Measurements from ENCODE around the gene STRADB.
"Not testable (repeated sequence)": the region's sequence is repeated elsewhere in the genome, so short reads cannot be mapped to it uniquely, and the experiment has no call there.

Gene STRADB

DNA sequence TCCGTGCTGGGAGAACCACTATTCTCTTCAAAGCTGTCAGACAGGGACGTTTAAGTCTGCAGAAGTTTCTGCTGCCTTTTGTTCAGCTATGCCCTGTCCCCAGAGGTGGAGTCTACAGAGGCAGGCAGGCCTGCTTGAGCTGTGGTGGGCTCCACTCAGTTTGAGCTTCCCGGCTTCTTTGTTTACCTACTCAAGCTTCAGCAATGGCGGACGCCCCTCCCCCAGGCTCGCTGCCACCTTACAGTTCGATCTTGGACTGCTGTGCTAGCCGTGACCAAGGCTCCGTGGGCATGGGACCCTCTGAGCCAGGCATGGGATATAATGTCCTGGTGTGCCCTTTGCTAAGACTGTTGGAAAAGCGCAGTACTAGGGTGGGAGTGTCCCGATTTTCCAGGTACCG is 21.2 kb upstream of the STRADB start:
- in situ Hi-C loops (cut with MboI; ENCODE audit: low sequenced_read_pairs): not testable (repeated sequence)

DNA sequence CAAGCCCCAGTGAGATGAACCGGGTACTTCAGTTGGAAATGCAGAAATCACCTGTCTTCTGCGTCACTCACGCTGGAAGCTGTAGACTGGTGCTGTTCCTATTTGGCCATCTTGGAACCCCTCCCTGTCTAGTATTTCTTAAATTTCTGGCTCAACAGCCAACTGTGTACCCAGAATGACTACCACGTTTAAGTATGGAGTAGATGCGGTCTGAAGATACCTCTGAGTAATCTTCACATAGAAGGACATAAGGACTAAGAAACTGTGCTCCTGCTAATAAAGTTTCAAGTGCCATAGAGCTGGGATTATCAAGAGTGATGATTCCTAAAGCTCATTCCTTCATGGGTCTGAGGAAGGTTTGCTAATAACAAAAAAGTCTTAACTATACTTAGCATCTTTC is 20.7 kb upstream of the STRADB start:
- in situ Hi-C loops (cut with MboI; ENCODE audit: low sequenced_read_pairs): no loop called here

- in situ Hi-C loops (cut with MboI; ENCODE audit: low sequenced_read_pairs): no loop called here
Observed at GRCh38 chr2:201432038-201432620, 19.4 kb upstream of the STRADB start.

DNA sequence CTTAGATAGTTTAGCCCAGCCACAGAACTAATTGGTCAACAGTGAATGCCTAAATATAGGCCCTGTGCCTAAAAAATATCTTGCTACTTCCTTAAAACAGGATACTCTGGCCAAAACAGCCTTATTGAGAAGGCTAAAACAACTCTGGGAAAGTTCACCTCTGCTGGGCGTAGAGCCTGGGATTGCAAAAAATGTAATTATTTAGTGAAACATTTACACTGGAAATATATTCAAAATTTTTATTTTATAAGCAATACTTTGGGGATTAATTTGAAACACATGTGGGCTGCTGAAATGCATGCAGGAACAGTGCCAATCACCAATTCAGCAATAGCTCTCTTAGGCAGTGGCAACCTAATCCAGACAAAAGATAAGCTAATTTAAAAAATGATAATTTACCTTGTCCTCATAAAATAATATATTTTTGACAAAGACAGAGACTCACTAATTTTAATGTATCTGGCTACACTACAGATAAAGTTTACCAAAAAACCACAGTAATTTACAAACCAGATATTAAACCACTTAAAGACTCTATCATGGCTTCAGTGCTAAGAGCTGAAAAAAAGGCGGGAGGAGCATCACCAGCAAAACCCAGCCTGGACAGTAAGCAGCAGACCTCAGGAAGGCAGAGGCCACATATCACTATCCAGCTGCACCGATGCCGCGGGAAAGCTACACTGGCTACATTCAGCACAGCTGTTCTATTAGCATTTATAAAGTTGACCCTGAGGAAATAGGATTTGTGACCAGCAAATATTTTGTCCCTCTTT is 18.7 kb upstream of the STRADB start:
- in situ Hi-C loops (cut with MboI; ENCODE audit: low sequenced_read_pairs): no loop called here

- in situ Hi-C loops (cut with MboI; ENCODE audit: low sequenced_read_pairs): no loop called here
Observed at GRCh38 chr2:201433394-201433995, 18.0 kb upstream of the STRADB start.

DNA sequence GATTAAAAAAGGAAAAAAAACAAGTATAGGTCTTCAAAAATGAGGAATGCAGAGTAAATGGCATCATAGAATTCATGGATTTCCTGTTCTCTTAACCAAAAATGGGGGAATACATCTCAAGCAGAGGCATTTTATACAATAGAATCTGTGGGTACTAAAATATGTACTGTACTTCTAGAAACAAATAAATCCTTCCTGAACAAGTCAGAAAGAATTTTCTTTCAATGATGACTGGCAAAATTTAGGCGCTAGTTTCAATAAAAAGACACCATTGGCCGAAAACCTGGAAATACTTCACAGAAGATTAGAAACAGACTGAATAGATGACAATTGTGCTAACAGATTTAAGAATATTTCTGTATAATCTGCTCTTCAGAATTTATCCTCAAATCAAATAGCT is 15.4 kb upstream of the STRADB start:
- in situ Hi-C loops (cut with MboI; ENCODE audit: low sequenced_read_pairs): no loop called here

- in situ Hi-C loops (cut with MboI; ENCODE audit: low sequenced_read_pairs): not testable (repeated sequence)
Observed at GRCh38 chr2:201439336-201439922, 12.1 kb upstream of the STRADB start.

- in situ Hi-C loops (cut with MboI; ENCODE audit: low sequenced_read_pairs): no loop called here
Observed at GRCh38 chr2:201440182-201440581, 11.4 kb upstream of the STRADB start.

- in situ Hi-C loops (cut with MboI; ENCODE audit: low sequenced_read_pairs): no loop called here
Observed at GRCh38 chr2:201441409-201441808, 10.1 kb upstream of the STRADB start.

GRCh38 chr2:201444746-201445465 is 6.6 kb upstream of the STRADB start:
- in situ Hi-C loops (cut with MboI; ENCODE audit: low sequenced_read_pairs): no loop called here

- in situ Hi-C loops (cut with MboI; ENCODE audit: low sequenced_read_pairs): no loop called here
Observed at GRCh38 chr2:201447086-201447485, 4.5 kb upstream of the STRADB start.

DNA sequence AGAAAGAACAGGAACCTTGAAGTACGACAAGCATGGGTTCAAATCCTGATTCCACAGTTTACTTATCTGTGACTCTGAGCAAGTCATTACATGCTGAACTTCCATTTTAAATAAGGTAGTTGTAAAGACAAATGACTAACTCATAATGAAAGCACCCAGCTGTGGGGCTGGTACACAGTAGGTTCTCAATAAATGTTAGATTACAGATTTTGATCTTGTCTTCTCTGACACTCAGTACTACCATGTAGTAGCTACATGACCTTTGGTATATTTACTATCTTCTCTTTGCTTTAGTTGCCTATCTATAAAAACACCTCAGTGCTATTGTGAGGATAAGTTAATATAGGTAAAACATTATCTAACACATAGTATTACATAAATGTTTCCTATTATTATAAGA is 3.5 kb upstream of the STRADB start:
- in situ Hi-C loops (cut with MboI; ENCODE audit: low sequenced_read_pairs): no loop called here

DNA sequence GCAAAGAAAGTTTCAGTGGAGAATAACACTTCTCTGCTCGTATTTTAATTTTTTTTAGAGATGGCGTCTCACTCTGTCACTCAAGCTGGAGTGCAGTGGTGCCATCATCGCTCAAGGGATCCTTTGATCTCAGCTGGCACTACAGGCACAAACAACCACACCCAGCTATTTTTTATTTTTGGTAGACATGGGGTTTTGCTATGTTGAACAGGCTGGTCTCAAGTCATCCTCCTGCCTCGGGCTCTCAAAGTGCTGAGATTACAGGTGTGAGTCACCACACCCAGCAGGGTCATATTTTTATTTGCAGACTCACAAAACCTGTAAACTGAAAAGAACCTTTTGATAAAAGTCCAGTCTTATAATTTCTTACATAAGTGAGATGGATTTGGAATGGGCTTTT is 2.8 kb upstream of the STRADB start:
- in situ Hi-C loops (cut with MboI; ENCODE audit: low sequenced_read_pairs): no loop called here

DNA sequence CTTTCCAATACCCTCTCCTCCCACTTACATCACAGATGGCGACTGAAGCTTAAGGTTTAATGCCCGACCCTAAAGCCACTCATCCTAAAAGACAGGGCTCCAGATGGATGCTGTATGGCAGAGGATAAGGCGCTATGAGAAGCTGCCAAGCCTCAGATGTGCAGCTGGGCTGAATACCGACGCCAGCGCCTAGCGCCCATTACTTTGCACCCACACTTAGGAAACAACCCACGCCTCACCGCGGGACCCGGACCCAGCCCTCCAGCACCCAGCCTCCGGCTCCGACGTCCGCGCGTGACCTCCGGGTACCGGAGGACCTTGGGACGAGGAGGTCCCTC is 617 bp upstream of the STRADB start:
- in situ Hi-C loops (cut with MboI; ENCODE audit: low sequenced_read_pairs): no loop called here

DNA sequence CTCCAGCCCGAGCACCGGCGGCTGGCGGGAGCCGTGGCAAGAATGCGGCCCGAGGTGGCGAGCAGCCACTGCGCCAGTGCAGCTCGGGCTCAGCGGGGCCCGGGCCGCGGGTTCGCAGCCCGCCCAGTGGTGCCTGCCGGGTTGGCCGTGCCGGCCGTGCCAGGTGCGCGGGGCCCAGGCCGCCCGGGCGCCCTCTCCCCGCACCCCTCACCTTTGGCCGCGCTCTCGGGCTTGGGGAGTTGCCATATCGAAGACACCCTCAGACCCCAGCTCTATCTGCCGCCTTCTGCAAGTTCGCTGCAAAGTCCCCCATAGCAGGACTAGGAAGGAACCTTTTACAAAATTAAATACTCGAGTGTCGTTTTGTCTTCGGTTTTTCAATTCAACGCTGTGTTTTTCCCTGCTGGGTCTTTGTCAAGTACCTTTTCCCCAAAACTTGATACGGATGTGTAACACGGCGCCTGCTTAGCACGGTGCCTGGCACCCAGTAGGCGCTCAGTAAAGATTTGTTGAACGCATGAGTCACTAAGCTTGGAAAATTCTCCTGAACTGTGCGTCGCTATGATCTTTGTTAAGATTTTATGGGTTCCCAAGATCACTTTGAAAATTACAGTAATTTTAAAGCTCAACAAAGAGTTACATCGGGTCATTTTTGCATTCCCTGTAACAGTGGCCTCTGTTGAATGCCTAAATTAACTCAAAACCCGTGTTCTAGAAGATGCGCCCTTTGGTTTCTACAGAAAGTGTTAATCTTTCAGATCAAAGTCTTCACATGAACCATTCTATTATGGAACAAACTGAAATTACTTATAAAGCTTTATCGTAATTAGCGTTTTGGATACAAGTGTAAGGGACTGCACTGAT is 750 bp downstream of the STRADB start:
- in situ Hi-C loops (cut with MboI; ENCODE audit: low sequenced_read_pairs): no loop called here

DNA sequence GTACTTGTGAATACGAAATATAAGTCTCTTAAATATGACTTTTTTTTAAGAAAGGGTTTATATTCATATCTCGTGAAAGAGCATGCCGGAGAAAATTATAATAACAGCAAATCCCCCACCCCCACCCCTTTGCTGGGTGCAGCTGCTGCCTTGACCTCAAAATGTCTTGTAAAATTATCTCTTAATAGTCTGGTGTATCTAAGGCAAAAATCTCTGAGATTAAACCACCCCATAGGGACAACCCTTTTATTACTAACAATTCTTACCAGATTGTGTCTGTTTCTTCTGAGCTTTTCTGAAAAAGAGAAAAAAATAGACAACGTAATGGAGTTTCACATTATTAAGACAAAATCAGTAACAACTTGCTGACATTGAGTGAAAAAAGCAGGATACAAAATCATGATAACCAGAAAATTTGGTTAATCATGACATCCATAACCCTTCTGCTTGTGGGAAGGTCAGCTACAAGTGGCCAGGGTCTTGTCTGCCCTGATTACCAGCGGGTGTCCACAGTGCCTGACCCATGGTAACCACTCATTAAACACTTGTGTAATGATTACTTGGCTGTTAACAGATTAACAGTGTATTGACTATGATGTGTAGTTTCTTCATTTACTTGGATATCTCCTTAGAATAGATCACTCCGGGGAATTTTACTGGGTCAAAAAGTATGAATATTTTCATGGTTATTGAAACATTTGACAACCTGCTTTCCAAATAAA is 1.5 kb downstream of the STRADB start:
- in situ Hi-C loops (cut with MboI; ENCODE audit: low sequenced_read_pairs): no loop called here

DNA sequence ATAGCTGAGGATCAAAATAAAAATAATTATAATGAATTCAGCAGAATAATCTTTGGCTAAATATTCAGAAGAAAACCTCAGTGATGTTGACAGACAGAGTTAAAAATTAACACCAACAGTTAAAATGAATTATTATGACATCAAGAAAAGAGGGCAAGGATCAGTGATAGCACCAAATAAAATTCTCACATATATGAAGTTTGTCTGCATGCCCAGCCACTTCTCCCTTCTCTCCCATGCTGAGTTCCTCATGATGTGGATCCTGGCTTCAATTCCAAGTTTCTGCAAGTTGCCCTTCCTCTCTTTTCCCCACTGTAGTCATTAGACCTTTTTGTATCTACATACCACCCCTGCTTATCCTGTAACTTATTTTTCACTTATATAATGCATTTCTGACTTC is 6.8 kb downstream of the STRADB start:
- in situ Hi-C loops (cut with MboI; ENCODE audit: low sequenced_read_pairs): no loop called here

GRCh38 chr2:201460532-201460931 is 9.0 kb downstream of the STRADB start:
- in situ Hi-C loops (cut with MboI; ENCODE audit: low sequenced_read_pairs): no loop called here

- in situ Hi-C loops (cut with MboI; ENCODE audit: low sequenced_read_pairs): no loop called here
Observed at GRCh38 chr2:201464547-201464946, 13.0 kb downstream of the STRADB start.

DNA sequence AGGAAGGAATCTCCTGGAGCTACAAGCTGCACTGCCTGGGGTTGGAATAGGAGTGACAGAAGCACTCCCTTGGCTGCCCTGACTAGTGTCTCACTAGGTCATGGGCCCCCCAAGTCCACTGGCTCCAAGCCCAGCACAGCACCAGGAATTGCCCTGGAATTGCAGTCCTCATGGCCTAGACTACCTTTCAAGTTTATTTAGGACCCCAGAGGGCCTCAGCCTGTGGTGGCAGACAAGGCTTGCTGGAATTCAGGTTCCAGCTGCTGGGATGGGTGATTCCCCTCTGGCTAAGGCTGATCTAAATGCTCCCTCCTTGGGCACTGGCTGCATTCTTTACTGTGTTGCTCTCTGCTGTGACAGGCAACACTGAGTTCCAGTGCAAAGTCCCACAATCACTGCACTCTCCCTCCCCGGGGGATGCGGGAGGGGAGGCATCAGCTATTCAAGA is 14.0 kb downstream of the STRADB start:
- in situ Hi-C loops (cut with MboI; ENCODE audit: low sequenced_read_pairs): no loop called here

All from HL-60/S4 treated with retinoic acid at 250 ng/mL for 4 days and 3 days (cell line).